Esophagus muscularis mucosa (tissue), 4 donors: ENCODE results near the gene TCERG1L.

Source experiments
- CTCF ChIP-seq, 3 experiments: fragments of 200-600 bp in 2 of 3; fragments of 450-650 bp in 1 of 3; sonication (generic) in 2 of 3; IDR thresholded peaks; one replicate each; pipeline ENCODE4 v1.5.1; 2017 to 2019; ENCODE audit warnings: antibody characterized with exemption in 3 of 3, mild to moderate bottlenecking in 2 of 3, moderate library complexity in 1 of 3
- EP300 ChIP-seq: sonication (generic); formaldehyde crosslinking; IDR thresholded peaks from one replicate; pipeline ENCODE4 v1.6.1; 2017; ENCODE audit warnings: antibody characterized with exemption
- POLR2A ChIP-seq: fragments of 450-650 bp; IDR thresholded peaks from one replicate; pipeline ENCODE4 v1.6.1; 2017; ENCODE audit warnings: antibody characterized with exemption, moderate library complexity, mild to moderate bottlenecking, low read depth
- POLR2AphosphoS5 ChIP-seq, 2 donors: sonication (generic); formaldehyde crosslinking; IDR thresholded peaks; one replicate each; pipeline ENCODE4 v1.6.1; 2017; ENCODE audit warnings: antibody characterized with exemption in 2 of 2

GRCh38 chr10:131179361-131179760, 132.2 kb downstream of the TCERG1L start:
- TF ChIP-seq CTCF (IDR thresholded peaks at IDR 0.05) (no peak), EP300 (no peak), POLR2A (no peak), POLR2AphosphoS5 (IDR thresholded peaks at IDR 0.05) (no peak)
